EL (cell line): ENCODE measurements around the gene RNF114.
"Not testable (repeated sequence)": the region's sequence is repeated elsewhere in the genome, so short reads cannot be mapped to it uniquely, and the experiment has no call there.

Experiments used
- DNase-seq: peaks from one replicate; pipeline ENCODE4 v3.0.0-alpha.2; 2016

The RNF114 gene

GRCh38 chr20:49965781-49966305, 29.6 kb downstream of the RNF114 start:
- no peak for DNase-seq

- DNase-seq, result no peak
Observed at GRCh38 chr20:49966861-49967260, 30.7 kb downstream of the RNF114 start.

- no peak for DNase-seq
Observed at GRCh38 chr20:49969234-49969633, 33.0 kb downstream of the RNF114 start.

- no peak for DNase-seq
Observed at GRCh38 chr20:49969946-49970345, 33.7 kb downstream of the RNF114 start.

GRCh38 chr20:49970498-49970897, 34.3 kb downstream of the RNF114 start:
- no peak for DNase-seq

GRCh38 chr20:49973981-49974380, 37.8 kb downstream of the RNF114 start:
- DNase-seq, result no peak

GRCh38 chr20:49976542-49976941, 40.3 kb downstream of the RNF114 start:
- peak; percentile 39 for DNase-seq

GRCh38 chr20:49977740-49978139, 41.5 kb downstream of the RNF114 start:
- DNase-seq, result not testable (repeated sequence)

GRCh38 chr20:49978685-49979029, 42.5 kb downstream of the RNF114 start:
- DNase-seq, result no peak

GRCh38 chr20:49979030-49979832, 43.0 kb downstream of the RNF114 start:
- peak; percentile 44 for DNase-seq

- no peak for DNase-seq
Observed at GRCh38 chr20:49980140-49981008, 44.2 kb downstream of the RNF114 start.

- DNase-seq, result no peak
Observed at GRCh38 chr20:49981218-49982071, 45.2 kb downstream of the RNF114 start.

- no peak for DNase-seq
Observed at GRCh38 chr20:49982072-49982345, 45.8 kb downstream of the RNF114 start.

- peak; percentile 77 for DNase-seq
Observed at GRCh38 chr20:49982346-49983122, 46.3 kb downstream of the RNF114 start, which contains the start of gene SNAI1. Gene SNAI1, plus strand, starts transcription at chr20:49982980. Its CDS starts 80 bp downstream, at chr20:49983060.

- DNase-seq, result no peak
Observed at GRCh38 chr20:49983123-49983847, 47.1 kb downstream of the RNF114 start.

- no peak for DNase-seq
Observed at GRCh38 chr20:49983848-49984408, 47.7 kb downstream of the RNF114 start.

- DNase-seq, result no peak
Observed at GRCh38 chr20:49984426-49985153, 48.4 kb downstream of the RNF114 start.

- no peak for DNase-seq
Observed at GRCh38 chr20:49985157-49985556, 49.0 kb downstream of the RNF114 start.

- no peak for DNase-seq
Observed at GRCh38 chr20:49985617-49986016, 49.4 kb downstream of the RNF114 start.

- DNase-seq, result no peak
Observed at GRCh38 chr20:49986049-49986448, 49.9 kb downstream of the RNF114 start.
